GM21381 (cell line): ENCODE results near the gene PET117.
A peak's percentile ranks its signal among the peaks of the same experiment; 100 is the strongest.
"Not testable (repeated sequence)": the region's sequence is repeated elsewhere in the genome, so short reads cannot be mapped to it uniquely, and the experiment has no call there.

Experiments
- ATAC-seq: cut with Tn5 transposase; IDR thresholded peaks from one replicate; pipeline ENCODE4 v1.9.1; 2021; ENCODE audit warnings: mild to moderate bottlenecking, moderate library complexity; ENCODE audit not compliant: unreplicated experiment

Gene PET117, protein sequence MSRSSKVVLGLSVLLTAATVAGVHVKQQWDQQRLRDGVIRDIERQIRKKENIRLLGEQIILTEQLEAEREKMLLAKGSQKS

DNA sequence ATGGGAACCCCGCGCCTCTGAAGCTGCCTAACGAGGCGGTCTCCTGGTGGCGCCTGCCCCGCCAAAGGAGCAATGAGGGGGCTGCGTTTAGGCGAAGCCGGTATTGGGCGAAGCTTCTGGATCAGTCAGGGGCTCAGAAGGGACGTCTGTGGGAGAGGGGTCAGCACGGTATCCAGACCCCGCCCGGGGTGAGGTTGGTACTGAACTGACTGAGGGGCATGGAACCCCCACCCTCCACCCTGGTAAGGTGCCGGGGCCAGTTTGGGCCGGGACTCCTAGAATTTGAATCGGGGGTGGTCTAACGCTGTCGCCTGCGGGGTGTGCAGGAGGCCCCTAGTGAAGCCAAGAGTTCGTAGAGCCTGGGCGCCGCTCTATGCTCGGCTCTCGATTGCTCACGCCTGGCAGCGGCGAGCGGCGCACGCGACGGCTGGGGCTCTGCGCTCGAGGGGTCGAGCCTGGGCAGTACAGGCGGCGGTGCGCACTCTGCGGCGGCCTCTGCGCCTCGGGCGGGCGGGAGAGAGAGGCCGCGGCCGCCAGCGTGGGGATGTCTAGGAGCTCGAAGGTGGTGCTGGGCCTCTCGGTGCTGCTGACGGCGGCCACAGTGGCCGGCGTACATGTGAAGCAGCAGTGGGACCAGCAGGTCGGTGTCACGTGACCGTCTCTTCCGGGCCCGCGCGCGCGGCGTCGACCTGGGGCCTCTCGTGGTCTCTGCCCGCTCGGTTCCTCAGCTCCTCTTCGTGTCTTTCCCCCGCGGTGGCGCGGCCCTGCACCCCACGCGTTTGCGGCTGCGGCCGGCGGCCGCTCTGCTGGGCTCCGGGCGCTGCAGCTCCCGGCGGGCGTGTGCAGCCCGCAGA is at the start of gene PET117, which contains the start of gene KAT14:
Gene PET117, plus strand, starts transcription at position 452 of the 854 bp plus-strand sequence. Its CDS starts 93 bp downstream, at position 545.
Gene KAT14, plus strand, starts transcription at position 452 of the 854 bp plus-strand sequence. CDS start 4,798 bp downstream, outside the sequence.
- peak; percentile 88 for ATAC-seq

DNA sequence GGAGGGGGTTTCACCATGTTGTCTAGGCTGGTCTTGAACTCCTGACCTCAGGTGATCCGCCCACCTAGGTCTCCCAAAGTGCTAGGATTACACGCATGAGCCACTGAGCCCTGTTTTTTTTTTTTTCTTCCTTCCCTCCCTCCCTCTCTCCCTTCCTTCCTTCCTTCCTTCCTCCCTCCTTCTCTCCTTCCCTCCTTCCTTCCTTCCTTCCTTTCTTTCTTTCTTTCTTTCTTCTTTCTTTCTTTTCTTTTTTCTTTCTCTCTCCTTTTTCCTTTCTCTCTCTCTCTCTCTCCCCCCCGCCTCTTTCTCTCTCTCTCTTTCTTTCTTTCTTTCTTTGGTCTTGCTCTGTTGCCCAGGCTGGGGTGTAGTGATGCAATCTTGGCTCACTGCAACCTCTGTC is 49.4 kb upstream of the PET117 start:
- ATAC-seq, result not testable (repeated sequence)

DNA sequence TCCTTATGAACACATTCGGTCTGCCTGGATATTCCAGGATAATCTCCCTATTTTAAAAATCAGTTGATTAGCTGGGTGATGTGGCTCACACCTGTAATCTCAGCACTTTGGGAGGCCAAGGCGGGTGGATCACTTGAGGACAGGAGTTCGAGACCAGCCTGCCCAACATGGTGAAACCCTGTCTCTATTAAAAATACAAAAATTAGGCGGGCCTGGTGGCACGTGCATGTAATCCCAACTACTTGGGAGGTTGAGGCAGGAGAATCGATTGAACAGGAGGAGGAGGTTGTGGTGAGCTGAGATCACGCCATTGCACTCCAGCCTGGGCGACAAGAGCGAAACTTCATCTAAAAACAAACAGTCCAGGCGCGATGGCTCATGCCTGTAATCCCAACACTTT is 48.8 kb upstream of the PET117 start:
- not testable (repeated sequence) for ATAC-seq

DNA sequence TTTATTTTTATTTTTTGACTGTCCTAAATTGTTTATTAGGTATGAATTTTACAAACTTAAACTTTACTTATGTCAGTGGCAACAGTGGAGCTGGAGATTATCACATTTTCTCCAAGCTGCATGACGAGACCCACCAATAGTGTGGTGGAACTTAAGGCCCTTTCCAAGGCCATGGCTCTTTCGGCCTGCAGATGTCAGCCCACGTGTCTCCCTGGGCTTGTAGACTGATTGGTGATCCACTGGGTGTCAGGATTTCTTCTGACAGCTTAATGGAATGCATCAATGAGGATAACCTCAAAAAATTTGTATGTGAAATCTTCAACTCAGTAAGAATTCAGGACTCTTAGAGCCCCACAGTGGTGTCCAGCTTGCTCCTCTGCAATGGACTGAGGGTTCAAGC is 47.6 kb upstream of the PET117 start:
- ATAC-seq, result no peak

DNA sequence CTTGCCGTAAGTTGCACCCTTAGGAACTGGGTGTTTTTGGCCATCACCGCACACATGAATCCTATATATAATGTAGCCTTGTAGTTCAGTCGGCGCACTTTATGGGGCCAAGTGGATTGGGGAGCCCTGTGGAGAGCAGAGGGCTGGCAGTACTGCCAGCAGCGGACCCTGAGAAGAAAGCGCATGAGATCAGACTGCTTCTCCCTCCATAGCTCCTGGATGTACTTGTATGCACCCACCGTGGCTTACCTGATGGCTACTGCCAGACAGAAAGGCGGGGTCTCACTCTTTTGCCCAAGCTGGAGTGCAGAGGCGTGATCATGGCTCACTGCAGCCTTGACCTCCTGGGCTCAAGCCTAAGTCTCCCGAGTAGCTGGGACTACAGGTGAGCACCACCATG is 47.2 kb upstream of the PET117 start:
- ATAC-seq, result no peak

DNA sequence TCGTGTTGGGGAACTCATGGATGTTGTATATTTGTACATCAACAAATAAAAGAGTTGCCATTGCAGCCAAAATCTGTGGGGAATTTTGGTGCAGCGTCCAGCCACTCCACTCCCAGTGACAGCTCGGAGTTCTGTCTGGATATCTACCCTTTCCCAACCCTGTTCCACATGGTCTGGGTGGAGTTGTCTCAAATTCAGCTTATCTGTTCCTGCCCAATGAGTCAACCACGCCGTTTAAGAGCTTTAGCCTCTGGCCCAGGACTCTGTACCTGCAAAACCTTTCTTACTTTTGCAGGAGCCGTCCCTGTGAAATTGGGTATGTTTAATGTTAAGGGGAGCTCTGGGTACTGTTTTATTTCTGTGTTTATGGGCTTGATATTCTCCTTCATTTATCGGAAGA is 46.0 kb upstream of the PET117 start:
- no peak for ATAC-seq

DNA sequence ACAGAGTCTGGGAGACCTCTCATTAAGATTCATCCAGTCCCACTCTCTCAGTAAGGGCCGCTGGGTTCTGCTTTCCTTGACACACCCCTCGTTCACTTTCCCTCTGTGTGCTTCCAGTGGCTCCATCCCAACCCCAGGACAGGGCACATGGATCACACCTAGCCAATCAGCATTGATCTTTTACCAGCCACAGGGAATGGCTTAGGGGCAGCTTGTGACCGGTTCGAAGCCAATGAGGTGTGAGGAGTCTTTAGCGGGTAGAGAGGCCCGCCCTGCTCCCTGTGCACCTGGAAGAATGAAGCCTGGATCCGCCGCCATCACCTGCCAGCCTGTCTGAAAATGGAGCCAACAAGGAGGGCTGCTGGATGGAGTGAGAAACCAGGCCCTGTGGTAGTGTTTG is 44.8 kb upstream of the PET117 start:
- no peak for ATAC-seq

DNA sequence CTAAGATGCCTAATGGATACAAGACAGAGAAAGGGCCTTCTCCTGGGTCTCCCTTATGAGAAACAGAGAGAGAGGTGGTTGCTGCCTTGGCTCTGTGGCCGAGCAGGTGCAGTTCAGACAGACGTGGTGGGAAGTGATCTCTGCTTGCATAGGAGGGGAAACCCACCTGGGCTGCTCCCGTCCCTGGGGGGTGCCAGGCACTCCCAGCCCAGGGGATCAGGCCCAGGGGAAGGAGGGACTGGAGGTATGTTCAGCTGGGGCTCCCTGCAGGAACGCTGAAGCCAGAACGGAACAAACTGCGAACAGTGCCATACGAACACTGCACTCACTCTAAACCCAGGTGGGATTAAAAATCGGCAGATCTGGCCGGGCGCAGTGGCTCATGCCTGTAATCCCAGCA is 44.3 kb upstream of the PET117 start:
- no peak for ATAC-seq

DNA sequence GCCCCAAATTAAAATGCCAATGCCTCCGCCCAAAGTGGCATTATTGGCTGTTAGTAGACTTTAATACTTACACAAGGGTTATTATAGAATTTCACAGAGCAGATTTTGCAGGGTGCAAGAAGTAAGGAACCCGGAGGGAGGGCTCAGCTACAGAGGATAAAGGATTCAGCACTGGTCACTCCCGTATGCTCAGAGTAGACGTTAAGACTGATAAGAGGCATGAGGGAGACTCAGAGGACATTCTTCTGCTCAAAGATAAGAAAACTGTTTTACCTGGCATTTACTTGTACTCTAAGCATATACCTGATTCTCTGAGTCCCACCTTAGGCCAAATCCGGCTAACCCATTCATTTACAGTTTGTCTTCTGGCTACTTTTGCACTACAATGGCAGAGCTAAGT is 43.5 kb upstream of the PET117 start:
- ATAC-seq, result no peak

DNA sequence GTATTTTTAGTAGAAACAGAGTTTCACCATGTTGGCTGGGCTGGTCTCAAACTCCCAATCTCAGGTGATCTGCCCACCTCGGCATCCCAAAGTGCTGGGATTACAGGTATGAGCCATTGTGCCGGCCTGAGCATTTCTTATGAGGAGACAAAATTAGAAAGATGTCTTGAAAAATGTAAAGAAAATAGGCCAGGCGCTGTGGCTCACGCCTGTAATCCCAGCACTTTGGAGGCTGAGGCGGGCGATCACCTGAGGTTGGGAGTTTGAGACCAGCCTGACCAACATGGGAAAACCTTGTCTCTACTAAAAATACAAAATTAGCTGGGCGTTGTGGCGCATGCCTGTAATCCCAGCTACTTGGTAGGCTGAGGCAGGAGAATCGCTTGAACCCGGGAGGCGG is 37.1 kb upstream of the PET117 start:
- ATAC-seq, result not testable (repeated sequence)

DNA sequence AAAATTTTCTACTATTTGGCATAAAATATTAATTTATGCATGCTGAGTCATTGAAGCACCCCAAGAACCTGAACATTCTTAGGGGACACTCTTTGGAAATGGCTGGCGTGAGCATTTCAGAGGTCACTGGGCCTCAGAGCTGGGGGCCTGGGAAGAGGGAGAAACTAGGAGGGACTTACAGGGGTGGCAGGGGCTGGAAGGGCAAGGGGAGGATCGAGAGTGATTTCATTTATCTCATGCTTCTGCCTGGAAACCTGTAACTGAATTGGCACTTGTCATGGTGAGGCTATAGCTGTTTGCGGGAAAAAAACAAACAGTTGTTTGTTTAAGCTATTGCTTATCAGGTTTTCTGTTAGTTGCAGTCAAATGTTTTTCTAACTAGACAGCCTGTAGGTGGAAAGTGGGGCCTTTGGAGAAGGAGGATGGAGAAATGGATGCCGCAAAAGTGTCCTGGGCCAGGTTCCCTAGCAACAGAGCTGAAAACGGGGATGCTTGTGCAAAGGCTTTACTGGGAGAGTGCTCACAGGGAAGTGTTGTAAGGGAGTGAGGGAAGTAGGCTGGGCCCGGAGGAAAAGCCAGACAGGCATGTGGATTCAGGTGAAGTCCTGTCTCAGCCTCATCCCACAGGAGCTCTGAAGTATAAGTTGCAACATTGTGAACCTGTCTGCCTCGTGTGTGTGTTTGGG is 36.4 kb upstream of the PET117 start:
- no peak for ATAC-seq

DNA sequence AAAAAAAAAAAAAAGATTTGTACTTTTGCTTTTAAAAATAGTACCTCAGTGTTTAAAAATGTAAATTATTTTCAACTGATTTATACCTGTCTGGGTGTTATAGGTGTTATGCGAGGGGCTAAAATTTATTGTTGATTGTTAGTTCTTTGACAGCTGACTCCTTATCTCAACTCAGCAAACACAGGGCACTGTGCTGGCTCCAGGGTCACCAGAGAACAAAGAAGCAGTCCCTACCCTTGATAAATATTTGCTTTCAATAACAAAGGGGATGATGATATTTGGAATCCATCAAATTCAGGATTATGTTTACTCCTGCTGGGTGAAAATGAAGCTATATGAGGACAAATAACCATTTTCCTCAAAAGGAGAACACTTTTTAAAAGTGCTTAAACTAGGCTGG is 34.2 kb upstream of the PET117 start:
- no peak for ATAC-seq

DNA sequence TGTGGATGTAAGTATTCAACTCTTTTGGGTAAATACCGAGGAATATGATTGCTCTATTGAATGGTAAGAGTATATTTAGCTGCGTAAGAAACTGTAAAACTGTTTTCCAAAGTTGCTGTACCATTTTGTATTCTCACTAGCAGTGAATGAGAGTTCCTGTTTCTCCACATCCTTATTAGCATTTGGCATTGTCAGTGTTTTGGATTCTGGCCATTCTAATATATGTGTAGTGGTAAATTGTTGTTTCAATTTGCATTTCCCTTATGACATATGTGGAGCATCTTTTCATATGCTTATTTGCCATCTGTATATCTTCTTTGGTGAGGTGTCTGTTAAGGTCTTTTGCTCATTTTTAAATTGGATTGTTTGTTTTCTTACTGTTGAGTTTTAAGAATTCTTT is 29.3 kb upstream of the PET117 start:
- ATAC-seq, result no peak

DNA sequence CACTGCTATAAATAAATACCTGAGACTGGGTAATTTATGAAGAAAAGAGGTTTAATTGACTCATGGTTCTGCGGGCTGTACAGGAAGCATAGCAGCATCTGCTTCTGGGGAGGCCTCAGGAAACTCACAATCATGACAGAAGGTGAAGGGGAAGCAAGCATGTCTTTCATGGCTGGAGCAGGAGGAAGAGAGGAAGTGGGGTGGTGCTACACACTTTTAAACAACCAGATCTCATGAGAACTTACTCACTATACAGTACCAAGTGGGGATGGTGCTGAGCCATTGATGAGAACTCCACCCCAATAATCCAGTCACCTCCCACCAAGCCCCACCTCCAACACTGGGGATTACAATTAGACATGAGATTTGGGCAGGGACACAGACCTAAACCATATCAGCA is 9.1 kb upstream of the PET117 start:
- ATAC-seq, result not testable (repeated sequence)

DNA sequence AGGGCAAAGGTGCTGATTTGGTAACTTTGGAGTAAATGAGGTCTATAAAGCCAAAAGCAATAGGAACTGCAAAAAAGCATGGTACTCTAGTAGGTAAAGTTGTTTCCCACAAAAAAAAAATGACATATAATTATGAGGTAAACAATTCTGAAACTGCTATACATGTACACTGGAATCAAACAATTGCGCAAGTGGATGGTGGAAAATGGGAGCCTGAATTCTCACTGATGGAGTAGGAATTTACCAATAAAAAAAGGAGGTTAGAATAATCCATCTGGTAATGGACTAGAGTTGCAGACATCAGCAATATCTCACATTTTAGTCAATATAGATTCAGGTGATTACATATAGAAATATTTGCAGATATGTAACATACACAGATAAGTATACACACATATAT is 5.0 kb upstream of the PET117 start:
- ATAC-seq, result no peak

DNA sequence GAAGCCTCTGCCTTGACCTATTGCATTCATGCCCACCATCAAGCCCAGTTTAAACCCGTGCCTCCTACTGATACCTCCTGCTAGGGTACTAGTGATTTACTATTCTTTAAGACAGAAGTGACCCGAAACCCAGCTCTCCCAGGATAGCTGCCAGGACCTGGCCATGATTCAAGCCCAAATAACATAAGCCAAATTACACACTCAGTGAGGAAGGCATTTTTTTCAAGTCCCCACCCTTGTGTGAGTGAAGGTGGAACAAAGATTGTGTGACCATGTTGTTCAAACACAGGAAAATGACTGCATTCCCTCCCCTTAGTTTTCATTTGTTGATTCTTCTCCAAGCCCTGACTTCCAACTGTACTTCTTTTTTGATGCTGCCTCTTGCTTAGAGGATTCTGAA is 3.7 kb upstream of the PET117 start:
- no peak for ATAC-seq

DNA sequence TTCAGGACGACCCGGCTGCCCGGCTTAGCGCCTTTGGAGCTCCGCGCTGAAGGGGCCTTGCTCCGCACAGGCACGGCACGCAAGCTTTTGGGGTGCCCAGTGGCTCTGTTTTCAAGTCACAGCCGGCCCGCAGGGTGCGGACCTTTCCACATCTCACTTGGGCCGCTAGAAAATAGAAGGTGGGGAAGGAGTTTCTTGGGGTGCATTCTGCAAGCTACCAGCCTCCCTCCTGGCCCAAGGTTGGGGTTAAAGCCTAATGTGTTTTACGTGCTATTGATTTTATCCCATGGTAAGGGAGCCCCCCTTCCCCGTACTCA is 561 bp downstream of the PET117 start:
- ATAC-seq, result no peak

DNA sequence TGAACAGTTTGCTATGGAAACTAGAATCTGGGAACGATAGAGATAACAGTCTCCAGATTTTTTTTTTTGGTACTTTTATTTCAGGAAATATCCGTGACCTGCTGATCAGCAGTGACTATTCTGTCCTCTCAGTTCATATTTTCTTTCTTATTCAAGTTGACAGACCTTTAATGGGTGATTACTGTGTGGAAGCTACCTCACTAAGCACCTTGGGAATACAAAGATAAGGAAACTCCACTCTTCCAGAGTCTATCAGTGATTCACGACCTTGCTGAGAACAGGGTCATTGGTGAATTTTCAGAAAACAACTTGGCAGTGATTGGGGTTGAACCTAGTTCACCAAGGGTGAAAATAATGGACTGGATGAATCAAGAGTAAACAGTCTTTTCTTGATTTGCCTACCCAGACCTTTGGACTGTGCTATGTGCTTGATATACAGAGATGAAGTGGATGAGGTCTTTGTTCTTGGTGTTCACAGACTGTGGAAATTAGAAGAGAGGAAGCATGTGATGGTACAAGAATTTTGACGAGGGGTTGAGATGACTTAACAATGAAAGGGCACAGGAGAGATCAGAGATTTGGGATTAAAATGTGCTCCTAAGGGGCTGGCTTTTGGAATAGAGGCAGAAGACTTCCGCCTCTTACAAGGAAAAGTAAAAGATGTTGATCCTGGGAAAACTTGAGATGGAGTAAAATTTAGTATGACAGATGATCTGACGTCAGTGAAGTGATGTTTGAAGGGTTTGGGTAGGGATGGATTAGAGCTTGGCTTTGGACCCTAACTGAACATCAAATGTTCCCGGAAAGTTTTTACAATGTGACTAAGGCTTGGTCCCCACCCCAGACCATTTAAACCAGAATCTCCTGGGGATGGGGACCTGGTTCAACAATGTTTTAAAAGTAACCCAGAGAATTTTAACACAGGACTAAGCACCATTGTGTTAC is 1.2 kb downstream of the PET117 start:
- ATAC-seq, result no peak

DNA sequence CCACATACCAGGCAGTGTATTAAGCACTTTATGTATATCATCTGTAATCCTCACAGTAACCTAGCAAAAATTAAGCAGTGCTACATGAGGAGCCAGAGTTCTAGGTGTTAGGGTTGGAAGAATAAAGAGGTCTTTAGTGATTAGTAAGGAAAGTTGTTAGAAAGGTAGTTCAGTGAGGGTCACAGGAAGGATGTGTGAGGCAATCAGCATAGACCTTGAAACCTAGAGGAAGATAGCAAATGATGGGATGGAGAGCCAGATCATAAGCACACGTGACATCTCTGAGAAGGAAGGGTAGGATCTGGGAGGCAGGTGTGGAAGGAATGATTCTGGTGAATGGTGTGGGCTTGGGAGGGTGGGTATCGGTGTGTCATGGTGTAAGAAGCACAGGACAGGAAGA is 2.2 kb downstream of the PET117 start:
- no peak for ATAC-seq

DNA sequence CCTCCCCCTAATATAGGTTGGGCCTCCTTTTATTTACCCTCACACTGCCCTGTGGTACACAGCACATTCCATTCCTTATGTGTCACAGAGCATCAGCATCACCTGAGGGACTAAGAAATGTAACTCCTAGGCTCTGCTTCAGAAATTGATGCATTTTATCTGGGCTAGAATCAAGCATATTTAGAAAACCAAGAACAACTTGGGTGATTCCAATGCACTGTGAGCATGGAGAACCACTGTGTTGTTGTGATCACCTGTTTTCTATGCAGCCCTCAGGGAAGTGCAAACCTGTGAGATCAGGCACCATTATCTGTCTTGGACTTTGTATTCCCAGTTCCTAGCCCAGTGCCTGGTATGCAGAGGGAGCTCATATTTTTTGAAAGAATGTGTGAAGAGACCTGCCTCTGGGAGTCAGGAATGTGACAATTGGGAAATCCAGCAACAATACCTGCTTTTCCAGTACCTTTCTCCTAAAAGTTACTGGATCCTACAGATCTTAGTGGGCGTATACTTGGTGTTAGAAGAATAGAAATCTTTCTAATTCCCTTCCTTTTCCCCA is 7.0 kb downstream of the PET117 start:
- ATAC-seq, result no peak

DNA sequence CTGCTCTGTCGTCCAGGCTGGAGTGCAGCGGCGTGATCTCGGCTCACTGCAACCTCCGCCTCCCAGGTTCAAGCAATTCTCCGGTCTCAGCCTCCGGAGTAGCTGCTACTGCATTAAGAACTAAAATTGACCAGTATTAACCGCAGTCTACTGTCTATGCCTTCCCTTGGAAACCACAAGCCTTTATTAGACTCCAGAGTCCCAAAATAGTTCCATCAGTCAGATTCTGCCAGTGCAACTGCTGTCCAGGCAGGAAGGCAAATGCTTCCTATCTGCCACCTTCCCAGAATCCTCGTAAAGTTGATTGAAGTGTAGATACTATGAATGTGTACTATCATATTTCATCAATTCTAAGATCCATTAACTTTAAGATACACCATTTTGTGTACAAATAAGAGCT is 16.7 kb downstream of the PET117 start:
- no peak for ATAC-seq
